Neural cell (in vitro differentiated cells): ENCODE measurements around the gene BBOF1. TPM values are rescaled to one million over a fixed set of nuclear protein-coding genes. Genes with fewer than 3 reads are reported as not detected.

Source experiments
- H2AFZ ChIP-seq: fragments of 200-600, 300-800 bp; sonication (generic), shearing (Covaris generic); 2 replicates; pipeline ENCODE4 v1.6.0; 2014; ENCODE audit warnings: low read depth, mild to moderate bottlenecking, antibody characterized with exemption, low read length, moderate library complexity
- H3F3A ChIP-seq: fragments of 200-600 bp; shearing (Covaris generic); 2 replicates; pipeline ENCODE4 v1.6.1; 2016; ENCODE audit warnings: mild to moderate bottlenecking, moderate library complexity, mixed read lengths, antibody characterized with exemption, low read length; ENCODE audit not compliant: insufficient read depth, poor library complexity, severe bottlenecking
- H3K27ac ChIP-seq: fragments of 200-600, 300-800 bp; sonication (generic), shearing (Covaris generic); 2 replicates; pipeline ENCODE4 v1.5.1; 2014; ENCODE audit warnings: mild to moderate bottlenecking, low read length, moderate library complexity
- H3K27me3 ChIP-seq: fragments of 300-800, 200-600 bp; sonication (generic), shearing (Covaris generic); 2 replicates; pipeline ENCODE4 v1.6.0; 2014; ENCODE audit warnings: mild to moderate bottlenecking, low read depth, low read length, moderate library complexity; ENCODE audit not compliant: insufficient read depth
- H3K36me3 ChIP-seq: fragments of 300-800, 200-600 bp; sonication (generic), shearing (Covaris generic); 2 replicates; pipeline ENCODE4 v1.5.1; 2014; ENCODE audit warnings: mild to moderate bottlenecking, antibody characterized with exemption, low read length, moderate library complexity; ENCODE audit not compliant: insufficient read depth
- H3K4me2 ChIP-seq: fragments of 300-800, 200-600 bp; sonication (generic), shearing (Covaris generic); 2 replicates; pipeline ENCODE4 v1.6.0; 2014; ENCODE audit warnings: mild to moderate bottlenecking, low read length
- H3K4me3 ChIP-seq: fragments of 300-800, 200-600 bp; sonication (generic), shearing (Covaris generic); 2 replicates; pipeline ENCODE4 v1.5.1; 2014; ENCODE audit warnings: mild to moderate bottlenecking, low read length, moderate library complexity
- H3K79me2 ChIP-seq: fragments of 200-600 bp; shearing (Covaris generic); replicated peaks from 2 replicates; pipeline ENCODE4 v1.6.0; 2014; ENCODE audit warnings: mild to moderate bottlenecking, low read length, moderate library complexity; ENCODE audit not compliant: insufficient read depth
- H3K9ac ChIP-seq: fragments of 300-800, 200-600 bp; sonication (generic), shearing (Covaris generic); 2 replicates; pipeline ENCODE4 v1.6.1; 2016; ENCODE audit warnings: mild to moderate bottlenecking, low read length, mixed read lengths
- H3K9me2 ChIP-seq: fragments of 200-600 bp; shearing (Covaris generic); 2 replicates; pipeline ENCODE4 v1.6.1; 2016; ENCODE audit warnings: mild to moderate bottlenecking, low read length, mixed read lengths; ENCODE audit not compliant: insufficient read depth
- H3K9me3 ChIP-seq: fragments of 200-600, 300-800 bp; sonication (generic), shearing (Covaris generic); 2 replicates; pipeline ENCODE4 v1.6.1; 2016; ENCODE audit warnings: mild to moderate bottlenecking, mixed run types, low read length, moderate library complexity, mixed read lengths
- H4K20me1 ChIP-seq: fragments of 200-600 bp; shearing (Covaris generic); 2 replicates; pipeline ENCODE4 v1.6.1; 2016; ENCODE audit warnings: mild to moderate bottlenecking, mixed run types; ENCODE audit not compliant: insufficient read depth
- EP300 ChIP-seq: fragments of 450-650 bp; conservative IDR thresholded peaks from 2 replicates; pipeline ENCODE4 v1.6.1; 2014; ENCODE audit warnings: antibody characterized with exemption, mild to moderate bottlenecking, moderate library complexity; ENCODE audit not compliant: poor library complexity, severe bottlenecking
- EZH2 ChIP-seq: fragments of 200-600, 300-800 bp; shearing (Covaris generic), sonication (generic); IDR thresholded peaks from 2 replicates; pipeline ENCODE4 v1.6.1; 2014; ENCODE audit warnings: antibody characterized with exemption, low read length, borderline replicate concordance, mild to moderate bottlenecking; ENCODE audit not compliant: insufficient read depth, poor library complexity, severe bottlenecking
- POLR2AphosphoS5 ChIP-seq: IDR thresholded peaks from 2 replicates; pipeline ENCODE4 v1.6.1; 2012
- RAD21 ChIP-seq: fragments of 450-650 bp; conservative IDR thresholded peaks from 2 replicates; pipeline ENCODE4 v1.6.1; 2014; ENCODE audit warnings: antibody characterized with exemption, mild to moderate bottlenecking, moderate library complexity
- SMC3 ChIP-seq: fragments of 450-650 bp; conservative IDR thresholded peaks from 2 replicates; pipeline ENCODE4 v1.6.1; 2014; ENCODE audit warnings: antibody characterized with exemption, mild to moderate bottlenecking, moderate library complexity; ENCODE audit not compliant: poor library complexity
- TAF1 ChIP-seq: IDR thresholded peaks from 2 replicates; pipeline ENCODE4 v1.6.1; 2012; ENCODE audit warnings: low read depth
- polyA plus RNA-seq: library from polyadenylated mRNA; depleted of rRNA; stranded (reverse); fragments of >200 nt; gene quantifications from 2 replicates; pipeline ENCODE4 v1.2.3, GENCODE V29; 2014
- TF ChIP-seq, protein P1 (sequence below): fragments of 450-650 bp; IDR thresholded peaks from 2 replicates; pipeline ENCODE4 v1.5.1; 2014; ENCODE audit warnings: antibody characterized with exemption, mild to moderate bottlenecking, moderate library complexity; ENCODE audit not compliant: poor library complexity, severe bottlenecking
- TF ChIP-seq, protein P2 (sequence below): IDR thresholded peaks from 2 replicates; pipeline ENCODE4 v1.6.1; 2012; ENCODE audit warnings: borderline replicate concordance

BBOF1 gene
- polyA plus RNA-seq, 1 donor from 2014 or later = 51.4 TPM

DNA sequence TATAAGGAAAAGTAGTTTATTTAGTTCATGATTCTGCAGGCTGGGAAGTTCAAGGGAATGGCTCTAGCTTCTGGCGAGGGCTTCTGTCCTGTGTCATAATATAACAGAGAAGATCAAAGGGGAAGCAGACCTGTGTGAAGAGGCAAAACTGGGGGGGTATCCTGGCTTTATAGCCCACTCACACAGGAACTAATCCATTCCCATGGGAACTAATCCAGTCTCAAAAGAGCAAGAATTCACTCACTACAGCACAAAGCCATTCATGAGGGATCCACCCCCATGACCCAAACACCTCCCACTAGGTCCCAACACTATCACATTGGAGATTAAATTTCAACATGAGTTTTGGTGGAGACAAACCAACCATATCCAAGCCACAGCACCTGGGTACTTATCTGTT, 58.3 kb downstream of the BBOF1 start:
- no peaks in the 10 kb centered on the region for H4K20me1 ChIP-seq
- H3K4me2 ChIP-seq = no peak overlapping the region
- no peak overlapping the region for H3K27ac ChIP-seq
- no peaks in the 10 kb centered on the region for H3K9me3 ChIP-seq
- no peaks in the 10 kb centered on the region for H3K9me2 ChIP-seq
- TF ChIP-seq EP300 (no peak), RAD21 (no peak)
- H2AFZ ChIP-seq = no peak overlapping the region
- H3K79me2 ChIP-seq = no peaks in the 10 kb centered on the region
- H3K27me3 ChIP-seq = no peaks in the 10 kb centered on the region
- H3K4me3 ChIP-seq = no peak overlapping the region
- H3K36me3 ChIP-seq = no peaks in the 10 kb centered on the region
- H3F3A ChIP-seq = no peaks in the 10 kb centered on the region
- H3K9ac ChIP-seq = no peak overlapping the region

DNA sequence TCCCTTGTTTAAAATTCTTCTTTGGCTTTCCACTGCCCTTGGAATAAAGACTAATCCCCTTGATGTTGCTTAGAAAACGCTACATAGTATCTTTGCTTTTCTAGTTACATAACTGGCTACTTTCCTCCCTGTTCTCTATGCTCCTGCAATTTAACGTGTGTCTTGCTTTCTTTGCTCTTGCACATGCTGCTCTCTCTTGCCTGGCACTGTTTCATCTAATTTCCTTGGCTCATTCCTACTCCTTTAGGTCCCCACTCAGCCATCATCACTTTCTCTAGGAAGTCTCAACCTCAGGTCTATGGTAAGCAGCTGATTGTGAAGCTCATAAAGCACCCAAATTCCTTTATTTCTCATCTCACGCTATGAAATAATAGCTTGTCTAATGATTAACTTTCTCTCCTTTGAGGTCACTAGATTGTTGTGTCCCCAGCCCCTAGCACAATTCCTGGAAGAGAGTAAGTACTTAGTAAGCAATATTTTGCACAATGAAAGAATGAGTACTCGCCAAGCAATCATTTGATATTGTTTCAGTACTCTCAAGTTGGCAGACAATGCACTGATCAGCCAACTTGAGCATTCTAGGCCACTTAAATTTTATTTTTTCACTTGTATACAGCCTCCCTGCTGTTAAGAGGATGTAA, 61.8 kb downstream of the BBOF1 start:
- H3F3A ChIP-seq = no peaks in the 10 kb centered on the region

More for the DNA sequence above, 61.8 kb downstream of the BBOF1 start:
- Histone ChIP-seq H3K9me3 (no peaks in the 10 kb centered on the region), H4K20me1 (no peaks in the 10 kb centered on the region), H3K36me3 (no peaks in the 10 kb centered on the region), H3K79me2 (peaks cover 15% of the 10 kb centered on the region), H3K27me3 (no peaks in the 10 kb centered on the region), H3K4me3 (no peak overlapping the region), H3K4me2 (no peak overlapping the region), H2AFZ (no peak overlapping the region), H3K9ac (no peak overlapping the region), H3K9me2 (no peaks in the 10 kb centered on the region), H3K27ac (no peak overlapping the region)
- TF ChIP-seq SMC3 (no peak), EZH2 (no peak), TAF1 (no peak), EP300 (no peak), RAD21 (no peak), POLR2AphosphoS5 (no peak)
- TF ChIP-seq, protein P1, sequence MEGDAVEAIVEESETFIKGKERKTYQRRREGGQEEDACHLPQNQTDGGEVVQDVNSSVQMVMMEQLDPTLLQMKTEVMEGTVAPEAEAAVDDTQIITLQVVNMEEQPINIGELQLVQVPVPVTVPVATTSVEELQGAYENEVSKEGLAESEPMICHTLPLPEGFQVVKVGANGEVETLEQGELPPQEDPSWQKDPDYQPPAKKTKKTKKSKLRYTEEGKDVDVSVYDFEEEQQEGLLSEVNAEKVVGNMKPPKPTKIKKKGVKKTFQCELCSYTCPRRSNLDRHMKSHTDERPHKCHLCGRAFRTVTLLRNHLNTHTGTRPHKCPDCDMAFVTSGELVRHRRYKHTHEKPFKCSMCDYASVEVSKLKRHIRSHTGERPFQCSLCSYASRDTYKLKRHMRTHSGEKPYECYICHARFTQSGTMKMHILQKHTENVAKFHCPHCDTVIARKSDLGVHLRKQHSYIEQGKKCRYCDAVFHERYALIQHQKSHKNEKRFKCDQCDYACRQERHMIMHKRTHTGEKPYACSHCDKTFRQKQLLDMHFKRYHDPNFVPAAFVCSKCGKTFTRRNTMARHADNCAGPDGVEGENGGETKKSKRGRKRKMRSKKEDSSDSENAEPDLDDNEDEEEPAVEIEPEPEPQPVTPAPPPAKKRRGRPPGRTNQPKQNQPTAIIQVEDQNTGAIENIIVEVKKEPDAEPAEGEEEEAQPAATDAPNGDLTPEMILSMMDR = no peak
- TF ChIP-seq, protein P2, sequence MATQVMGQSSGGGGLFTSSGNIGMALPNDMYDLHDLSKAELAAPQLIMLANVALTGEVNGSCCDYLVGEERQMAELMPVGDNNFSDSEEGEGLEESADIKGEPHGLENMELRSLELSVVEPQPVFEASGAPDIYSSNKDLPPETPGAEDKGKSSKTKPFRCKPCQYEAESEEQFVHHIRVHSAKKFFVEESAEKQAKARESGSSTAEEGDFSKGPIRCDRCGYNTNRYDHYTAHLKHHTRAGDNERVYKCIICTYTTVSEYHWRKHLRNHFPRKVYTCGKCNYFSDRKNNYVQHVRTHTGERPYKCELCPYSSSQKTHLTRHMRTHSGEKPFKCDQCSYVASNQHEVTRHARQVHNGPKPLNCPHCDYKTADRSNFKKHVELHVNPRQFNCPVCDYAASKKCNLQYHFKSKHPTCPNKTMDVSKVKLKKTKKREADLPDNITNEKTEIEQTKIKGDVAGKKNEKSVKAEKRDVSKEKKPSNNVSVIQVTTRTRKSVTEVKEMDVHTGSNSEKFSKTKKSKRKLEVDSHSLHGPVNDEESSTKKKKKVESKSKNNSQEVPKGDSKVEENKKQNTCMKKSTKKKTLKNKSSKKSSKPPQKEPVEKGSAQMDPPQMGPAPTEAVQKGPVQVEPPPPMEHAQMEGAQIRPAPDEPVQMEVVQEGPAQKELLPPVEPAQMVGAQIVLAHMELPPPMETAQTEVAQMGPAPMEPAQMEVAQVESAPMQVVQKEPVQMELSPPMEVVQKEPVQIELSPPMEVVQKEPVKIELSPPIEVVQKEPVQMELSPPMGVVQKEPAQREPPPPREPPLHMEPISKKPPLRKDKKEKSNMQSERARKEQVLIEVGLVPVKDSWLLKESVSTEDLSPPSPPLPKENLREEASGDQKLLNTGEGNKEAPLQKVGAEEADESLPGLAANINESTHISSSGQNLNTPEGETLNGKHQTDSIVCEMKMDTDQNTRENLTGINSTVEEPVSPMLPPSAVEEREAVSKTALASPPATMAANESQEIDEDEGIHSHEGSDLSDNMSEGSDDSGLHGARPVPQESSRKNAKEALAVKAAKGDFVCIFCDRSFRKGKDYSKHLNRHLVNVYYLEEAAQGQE = no peak
